PFSK-1 (cell line): ENCODE measurements around the gene RELT.

Experiments
- FOXP2 ChIP-seq: optimal IDR thresholded peaks from 2 replicates; pipeline ENCODE3; 2011; ENCODE audit warnings: borderline replicate concordance, control low read depth, inconsistent platforms; ENCODE audit not compliant: insufficient read depth; ENCODE audit errors: extremely low read length, extremely low read depth
- POLR2AphosphoS5 ChIP-seq: IDR thresholded peaks from 2 replicates; pipeline ENCODE4 v1.6.1; 2012; ENCODE audit warnings: low read depth, mild to moderate bottlenecking, control low read depth, low read length, moderate library complexity
- REST ChIP-seq, 2 experiments: IDR thresholded peaks; 2 replicates each; pipeline versions ENCODE4 v1.6.1 to v1.8.0; 2011 to 2012; ENCODE audit warnings: low read depth in 2 of 2, low read length in 2 of 2, control low read depth in 1 of 2, inconsistent platforms in 1 of 2, mild to moderate bottlenecking in 1 of 2, moderate library complexity in 1 of 2; ENCODE audit not compliant: insufficient read depth in 1 of 2
- SIN3A ChIP-seq: IDR thresholded peaks from 2 replicates; pipeline ENCODE4 v1.6.1; 2012; ENCODE audit warnings: mild to moderate bottlenecking, low read length, moderate library complexity, borderline replicate concordance; ENCODE audit not compliant: insufficient read depth
- TAF1 ChIP-seq: IDR thresholded peaks from 2 replicates; pipeline ENCODE4 v1.6.1; 2012; ENCODE audit warnings: low read length, control low read depth, borderline replicate concordance; ENCODE audit not compliant: insufficient read depth

RELT gene

DNA sequence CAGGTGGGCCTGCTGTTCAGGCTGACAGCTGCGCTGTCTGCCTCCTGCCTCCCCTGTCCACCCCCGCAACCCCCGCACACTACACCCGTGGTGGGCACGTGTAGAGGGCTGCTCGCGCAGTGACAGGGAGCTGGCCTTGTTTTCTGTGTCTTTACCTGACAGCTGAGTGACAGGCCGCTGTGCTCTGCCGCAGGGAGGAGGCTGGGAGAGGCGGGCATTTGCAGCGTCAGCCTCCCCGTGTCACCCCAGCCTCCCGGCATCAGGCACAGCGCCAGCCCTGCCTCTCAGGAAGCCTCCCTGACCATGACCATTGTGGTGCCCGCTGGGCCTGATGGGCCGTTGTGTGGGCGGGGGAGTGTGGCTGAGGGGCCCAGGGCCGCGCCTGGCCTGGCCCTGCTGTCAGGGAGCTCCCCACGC lies 32.0 kb upstream of the RELT start:
- TF ChIP-seq FOXP2 (no peak), SIN3A (no peak), REST (IDR thresholded peaks at IDR 0.05; ENCODE audit: insufficient read depth in 1 of 2, low read depth in 2 of 2, low read length in 2 of 2) (no peak), TAF1 (no peak), POLR2AphosphoS5 (no peak)

- TF ChIP-seq SIN3A (no peak), REST (IDR thresholded peaks at IDR 0.05; ENCODE audit: insufficient read depth in 1 of 2, low read depth in 2 of 2, low read length in 2 of 2) (no peak), FOXP2 (no peak), TAF1 (no peak), POLR2AphosphoS5 (no peak)
Measured at GRCh38 chr11:73345481-73346160, 30.6 kb upstream of the RELT start.

DNA sequence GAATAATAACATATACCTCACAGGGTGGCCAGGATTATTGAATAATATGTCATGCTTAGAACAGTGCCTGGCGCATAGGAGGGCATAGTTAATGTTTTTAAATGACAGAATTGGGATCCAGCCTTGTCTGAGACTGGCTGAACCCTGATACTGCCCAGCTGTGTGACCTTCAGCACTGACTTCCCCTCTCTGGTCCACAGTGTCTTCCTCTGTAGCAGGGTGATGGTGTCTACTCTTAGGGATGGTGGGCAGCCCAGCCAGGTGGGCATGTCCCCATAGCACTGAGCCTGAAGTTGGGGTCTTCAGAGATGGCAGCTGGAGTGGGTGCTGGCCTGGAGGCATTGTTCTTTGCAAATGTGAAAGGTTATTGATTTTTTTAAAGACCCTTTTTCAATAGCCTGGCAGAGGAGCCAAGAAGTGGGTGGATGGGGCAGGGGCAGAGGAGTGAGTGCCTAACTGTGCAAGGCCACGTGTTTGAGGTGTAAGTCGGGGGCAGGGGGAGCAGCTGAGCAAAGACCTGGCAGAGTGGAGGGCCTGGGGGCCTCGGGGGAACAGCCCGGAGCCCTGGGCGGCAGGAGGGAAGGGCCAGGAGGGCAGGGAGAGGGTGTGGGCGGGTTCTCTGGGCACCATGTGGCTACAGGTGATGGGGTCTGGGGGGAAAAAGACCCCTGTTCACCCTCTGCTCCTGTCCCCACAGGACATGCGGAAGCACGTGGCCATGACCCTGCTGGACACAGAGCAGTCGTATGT lies 29.8 kb upstream of the RELT start:
- TF ChIP-seq FOXP2 (no peak), SIN3A (no peak), REST (IDR thresholded peaks at IDR 0.05; ENCODE audit: insufficient read depth in 1 of 2, low read depth in 2 of 2, low read length in 2 of 2) (no peak), TAF1 (no peak), POLR2AphosphoS5 (no peak)

DNA sequence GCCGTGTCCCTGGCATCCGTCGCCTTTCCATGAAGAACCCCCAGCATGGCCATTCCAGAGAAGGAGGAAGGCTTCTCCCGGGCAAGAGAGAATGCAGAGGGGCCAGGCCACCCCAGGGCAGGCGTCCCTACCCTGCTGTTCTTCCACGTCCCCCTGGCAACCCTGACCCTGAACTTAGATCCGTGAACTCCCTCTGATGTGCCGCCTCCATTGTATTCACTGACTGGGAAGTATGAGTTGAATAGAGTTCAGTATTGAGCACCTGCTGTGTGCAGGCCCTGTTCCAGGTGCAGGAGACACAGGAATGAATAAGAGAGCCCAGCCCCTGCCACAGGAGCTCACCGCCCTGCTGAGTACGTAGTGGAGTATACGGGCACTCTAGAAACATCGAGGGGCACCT lies 29.1 kb upstream of the RELT start:
- TF ChIP-seq REST (IDR thresholded peaks at IDR 0.05; ENCODE audit: insufficient read depth in 1 of 2, low read depth in 2 of 2, low read length in 2 of 2): no peak
- no peak for TF ChIP-seq TAF1
- no peak for TF ChIP-seq SIN3A
- no peak for TF ChIP-seq FOXP2
- TF ChIP-seq POLR2AphosphoS5: no peak

DNA sequence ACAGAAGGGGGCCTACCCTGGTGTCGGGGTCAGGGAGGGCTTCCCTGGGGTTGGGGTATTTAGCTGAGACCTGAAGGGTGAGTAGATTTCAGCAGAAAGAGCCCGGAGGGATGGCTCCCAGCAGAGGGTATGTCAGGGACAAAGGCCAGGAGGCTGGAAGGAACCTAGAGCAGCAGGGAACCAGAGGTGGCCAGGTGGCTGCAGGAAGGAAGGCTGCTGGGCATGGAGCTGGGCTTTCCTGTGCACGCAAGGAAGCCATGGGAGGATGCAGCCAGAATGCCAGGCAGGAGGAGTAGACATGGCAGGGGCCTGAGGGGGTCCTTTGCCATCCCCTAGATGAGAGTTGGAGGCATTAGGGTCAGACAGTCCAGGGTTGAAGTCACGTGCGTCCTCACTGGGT lies 27.4 kb upstream of the RELT start:
- TF ChIP-seq SIN3A: no peak
- TF ChIP-seq POLR2AphosphoS5: no peak
- TF ChIP-seq FOXP2: no peak
- TF ChIP-seq REST (IDR thresholded peaks at IDR 0.05; ENCODE audit: insufficient read depth in 1 of 2, low read depth in 2 of 2, low read length in 2 of 2): no peak
- no peak for TF ChIP-seq TAF1
